ENCODE results near the gene PTPRG.
"Not testable (repeated sequence)": the region's sequence is repeated elsewhere in the genome, so short reads cannot be mapped to it uniquely, and the experiment has no call there.

Gene PTPRG

DNA sequence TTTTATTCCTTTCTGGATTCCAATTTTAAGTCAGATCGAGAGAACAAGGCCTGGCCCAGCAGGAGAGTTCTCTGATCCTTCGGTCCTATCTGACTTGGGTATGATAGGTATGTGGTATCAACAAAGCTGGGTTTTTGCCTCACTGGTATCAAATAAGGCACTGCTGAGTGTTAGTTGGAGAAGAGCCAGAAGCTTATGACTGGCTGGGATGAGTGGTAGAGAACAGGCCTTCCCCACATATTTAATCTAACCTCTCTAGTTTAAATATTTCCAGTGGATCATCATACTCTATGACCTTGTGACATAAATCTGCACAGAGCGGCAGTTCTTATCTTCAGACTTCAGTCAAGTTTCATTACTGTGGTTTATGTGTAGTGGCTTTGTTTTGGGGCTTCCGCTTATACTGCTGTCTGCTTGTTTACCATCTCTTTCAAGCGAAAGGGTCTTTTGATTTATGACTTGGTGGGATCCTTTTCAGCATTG is 164.5 kb downstream of the PTPRG start:
- peak; percentile 79 for DNase-seq (ENCODE audit: low read depth)

DNA sequence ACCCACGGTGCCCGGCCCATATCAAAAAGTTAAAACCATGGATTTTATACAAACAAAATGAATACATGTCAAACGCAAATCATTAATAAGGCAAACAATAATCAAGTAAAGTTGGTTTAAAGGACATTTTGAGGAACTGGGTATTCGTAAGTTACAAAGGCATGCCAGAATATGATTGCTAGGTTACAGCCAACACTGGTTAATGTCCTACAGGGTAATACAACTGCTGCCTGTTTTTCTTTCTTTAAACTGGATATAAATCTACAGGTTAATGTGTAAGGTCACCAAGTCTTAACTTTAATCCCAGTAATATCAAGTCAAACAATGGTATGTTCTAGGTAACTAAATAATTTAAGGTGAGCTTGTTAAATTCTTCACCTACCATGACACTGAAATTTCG is 166.1 kb downstream of the PTPRG start:
- DNase-seq (ENCODE audit: low read depth): no peak

DNA sequence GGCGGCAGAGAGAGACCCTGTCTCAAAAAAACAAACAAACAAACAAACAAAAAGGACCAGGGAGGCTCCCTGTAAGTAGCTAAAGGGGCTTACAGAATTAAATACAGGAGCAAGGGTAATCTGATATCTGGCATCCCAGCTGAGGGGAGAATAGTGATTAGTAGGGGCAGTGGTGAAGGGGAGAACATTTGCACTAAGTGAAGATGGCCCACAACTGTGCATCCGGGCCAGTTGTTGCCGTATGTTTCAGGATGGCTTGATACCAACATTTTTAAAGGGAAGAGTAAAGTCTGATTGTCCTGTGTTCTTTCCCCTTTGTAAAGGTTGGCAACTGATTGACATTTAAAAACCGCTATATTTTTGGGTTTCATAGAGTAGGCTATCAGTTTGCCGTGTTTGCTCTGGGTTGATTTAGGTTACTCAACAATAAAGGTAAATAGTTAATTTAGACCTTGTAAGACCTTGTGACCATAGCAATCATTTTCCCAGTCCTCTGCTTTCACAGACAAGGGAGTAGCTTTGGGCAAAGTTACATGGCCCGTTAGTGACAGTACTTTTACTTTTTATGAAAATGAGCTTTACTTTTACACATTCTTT is 167.8 kb downstream of the PTPRG start:
- DNase-seq (ENCODE audit: low read depth): no peak

- no peak for DNase-seq (ENCODE audit: low read depth)
Measured at GRCh38 chr3:61730056-61730455, 168.7 kb downstream of the PTPRG start.

DNA sequence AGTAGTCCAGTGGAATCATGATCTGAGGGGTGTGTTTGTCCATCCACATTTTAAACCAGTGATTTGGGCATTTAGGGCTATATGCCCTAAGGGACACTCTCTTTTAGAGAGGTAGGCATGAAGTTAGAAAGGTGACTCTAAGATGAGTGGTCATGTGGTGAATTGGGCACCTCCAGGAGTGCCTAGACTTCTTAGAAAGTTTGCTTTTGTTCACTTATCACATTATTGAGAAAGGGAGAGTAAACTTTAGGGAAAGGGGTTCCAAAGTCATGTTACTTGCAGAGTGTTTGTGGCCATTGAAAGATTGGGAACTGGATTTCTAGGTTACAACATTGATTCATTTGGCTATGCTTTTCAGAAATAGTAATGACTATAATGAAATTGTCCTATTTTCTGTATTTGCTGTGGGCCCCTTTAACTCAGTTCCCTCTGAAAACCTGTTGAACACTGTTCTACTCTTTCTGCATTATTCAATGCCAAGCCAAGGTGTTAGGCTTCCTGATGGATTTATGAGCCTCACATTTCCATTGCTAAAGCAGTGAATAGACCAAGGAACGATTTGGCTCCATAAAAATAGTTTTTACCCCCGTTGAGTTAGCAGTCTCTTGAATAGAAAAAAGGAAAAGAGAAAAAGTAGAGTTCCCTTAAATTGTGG is 169.3 kb downstream of the PTPRG start:
- DNase-seq (ENCODE audit: low read depth): no peak

- no peak for DNase-seq (ENCODE audit: low read depth)
Measured at GRCh38 chr3:61733000-61733399, 171.6 kb downstream of the PTPRG start.

DNA sequence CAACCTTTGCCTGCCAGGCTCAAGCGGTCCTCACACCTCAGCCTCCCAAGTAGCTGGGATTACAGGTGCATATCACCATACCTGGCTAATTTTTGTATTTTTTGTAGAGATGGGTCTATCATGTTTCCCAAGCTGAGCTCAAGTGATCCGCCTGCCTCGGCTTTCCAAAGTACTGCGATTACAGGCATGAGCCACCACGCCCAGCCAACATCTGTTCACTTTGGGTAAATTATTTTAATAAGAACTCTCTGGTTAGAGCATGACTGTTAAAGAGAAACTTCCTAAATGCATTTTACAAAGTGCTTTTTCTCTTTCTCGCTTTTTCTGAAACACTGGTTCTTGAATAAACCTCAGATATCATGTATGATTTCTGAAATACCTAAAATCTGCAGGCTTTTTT is 172.5 kb downstream of the PTPRG start:
- no peak for DNase-seq (ENCODE audit: low read depth)

DNA sequence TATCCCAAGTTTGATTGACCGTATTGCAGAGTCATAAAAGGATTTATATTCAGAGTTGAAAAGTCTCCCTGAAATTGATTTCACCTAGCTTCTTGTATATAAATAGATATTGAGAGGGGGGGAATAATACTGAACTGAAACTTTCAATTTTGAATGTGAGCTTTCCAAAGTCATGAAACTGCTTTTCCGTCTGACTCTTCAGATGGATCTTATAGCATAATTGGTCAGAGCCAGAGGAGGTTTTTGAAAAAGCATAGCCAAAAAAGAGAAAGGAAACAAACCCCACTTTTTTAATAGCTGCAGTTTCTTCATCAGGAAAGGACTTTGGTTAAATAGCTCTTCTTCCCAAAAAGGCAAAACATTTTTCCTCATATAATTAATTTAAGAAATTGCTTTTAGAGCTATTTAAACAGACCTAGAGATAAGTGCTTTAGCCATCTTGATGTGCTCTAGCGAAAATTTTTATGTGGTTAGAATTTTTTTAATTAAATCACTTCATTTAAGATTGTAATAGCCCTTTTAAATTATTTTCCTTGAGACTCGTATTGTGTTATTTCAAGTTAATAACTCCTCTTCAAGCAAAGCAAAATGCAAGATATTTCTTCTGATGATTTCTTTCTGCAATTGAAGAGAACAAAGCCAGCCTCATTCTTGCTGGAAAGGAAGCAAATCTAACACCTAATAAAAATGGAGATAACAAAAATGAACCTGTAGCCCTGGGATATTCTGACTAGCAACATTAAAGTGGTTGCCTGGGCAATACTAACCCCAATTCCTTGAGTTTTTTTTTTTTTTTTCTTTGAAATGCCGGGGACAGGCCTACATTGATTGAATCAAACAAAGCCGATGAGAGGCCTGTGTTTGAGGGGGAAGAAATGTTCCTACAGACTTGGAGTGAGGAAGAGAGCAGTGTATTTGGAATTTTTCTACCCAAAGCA is 173.6 kb downstream of the PTPRG start:
- DNase-seq (ENCODE audit: low read depth): no peak

DNA sequence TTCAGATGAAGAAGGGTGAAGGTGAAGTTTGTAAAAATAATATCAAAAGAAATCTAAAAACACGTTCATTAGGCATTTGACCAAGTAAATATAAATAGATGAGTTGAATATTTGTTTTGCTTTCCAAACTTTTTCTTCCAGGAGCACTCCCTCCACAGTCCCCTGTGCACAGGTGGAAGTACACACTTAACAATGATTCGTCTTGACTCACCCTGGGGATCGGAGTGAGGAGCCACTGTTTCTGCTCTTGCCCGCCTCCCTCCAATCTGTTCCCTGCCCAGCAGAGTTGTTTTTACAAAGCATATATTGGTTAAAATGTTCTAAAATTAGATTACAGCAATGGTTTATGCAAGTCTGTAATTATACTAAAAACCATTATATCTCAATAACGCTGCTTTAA is 175.1 kb downstream of the PTPRG start:
- DNase-seq (ENCODE audit: low read depth): no peak

DNA sequence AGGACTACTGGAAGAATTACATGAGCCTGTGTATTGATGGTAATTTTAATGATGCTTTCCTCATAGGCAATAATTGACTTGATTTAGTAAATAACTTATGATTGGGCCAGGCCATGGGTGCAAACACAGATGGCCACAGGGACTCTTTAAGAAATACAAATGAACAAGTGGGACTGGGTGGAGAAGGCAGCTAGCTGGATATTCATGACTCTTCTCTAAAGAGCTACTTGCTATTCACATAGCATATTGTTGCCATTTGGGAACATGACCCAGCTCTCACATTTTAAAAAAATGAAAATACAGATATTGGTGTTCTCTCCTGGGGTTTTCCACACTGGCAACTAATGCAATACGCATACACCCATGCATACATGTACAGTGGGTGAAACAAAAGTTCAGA is 178.3 kb downstream of the PTPRG start:
- no peak for DNase-seq (ENCODE audit: low read depth)

DNA sequence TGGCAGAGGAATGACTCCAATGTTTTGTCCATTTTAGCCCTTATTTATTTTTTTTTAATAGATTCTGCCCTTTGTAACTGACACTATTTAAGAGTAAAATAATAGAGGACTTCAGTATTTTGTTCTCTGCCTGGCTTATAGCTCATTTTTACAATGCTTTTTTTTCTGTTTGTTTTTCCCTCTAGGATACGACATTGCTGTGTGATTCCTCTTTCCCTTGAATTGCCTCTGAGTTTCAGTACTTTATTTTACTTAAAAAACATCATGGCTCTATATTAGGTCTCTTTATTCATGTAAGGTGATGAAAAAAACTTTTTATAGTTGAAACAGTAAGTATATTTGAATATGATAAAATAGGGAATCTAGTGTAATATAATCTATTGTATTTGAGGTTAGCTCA is 179.1 kb downstream of the PTPRG start:
- DNase-seq (ENCODE audit: low read depth): no peak

DNA sequence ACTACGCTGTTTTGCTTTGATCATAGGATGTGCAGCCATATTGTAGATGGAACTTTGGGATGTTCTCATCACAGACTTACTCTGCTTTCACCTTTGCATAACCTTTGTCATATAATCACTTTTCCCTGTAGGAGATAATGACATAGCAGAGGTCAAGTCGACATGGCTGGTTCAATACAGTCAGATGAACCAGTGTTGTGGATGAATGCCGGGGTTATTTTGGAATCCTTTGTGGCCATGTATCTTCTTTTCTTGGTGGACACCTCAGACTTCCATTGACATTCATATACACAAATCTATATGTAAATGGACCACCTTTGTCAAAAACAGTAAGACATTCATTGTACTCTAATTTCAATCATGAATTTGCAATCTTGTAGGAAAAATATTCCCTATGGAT is 180.2 kb downstream of the PTPRG start:
- DNase-seq (ENCODE audit: low read depth): no peak

DNA sequence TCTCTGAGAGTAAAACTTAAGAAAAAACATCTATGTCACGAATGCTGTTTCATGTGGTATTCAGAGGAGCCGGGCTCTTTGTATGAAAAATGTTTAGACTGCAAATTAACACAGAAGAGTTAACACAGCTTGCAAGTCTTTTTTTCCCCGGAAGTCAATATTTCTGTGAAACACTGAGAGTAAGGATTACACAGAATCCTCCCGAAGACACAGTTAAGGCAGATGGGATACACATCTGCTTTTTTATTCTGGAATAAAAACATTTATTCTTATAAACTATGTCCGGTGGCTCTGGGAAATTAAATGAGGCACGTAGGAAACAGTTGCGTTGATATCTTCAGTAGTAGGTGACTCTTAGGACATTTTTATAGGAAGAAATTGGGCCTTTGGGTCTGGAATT is 180.6 kb downstream of the PTPRG start:
- DNase-seq (ENCODE audit: low read depth): no peak

GRCh38 chr3:61743067-61743466 is 181.7 kb downstream of the PTPRG start:
- no peak for DNase-seq (ENCODE audit: low read depth)

- DNase-seq (ENCODE audit: low read depth): no peak
Measured at GRCh38 chr3:61743686-61744242, 182.4 kb downstream of the PTPRG start.

DNA sequence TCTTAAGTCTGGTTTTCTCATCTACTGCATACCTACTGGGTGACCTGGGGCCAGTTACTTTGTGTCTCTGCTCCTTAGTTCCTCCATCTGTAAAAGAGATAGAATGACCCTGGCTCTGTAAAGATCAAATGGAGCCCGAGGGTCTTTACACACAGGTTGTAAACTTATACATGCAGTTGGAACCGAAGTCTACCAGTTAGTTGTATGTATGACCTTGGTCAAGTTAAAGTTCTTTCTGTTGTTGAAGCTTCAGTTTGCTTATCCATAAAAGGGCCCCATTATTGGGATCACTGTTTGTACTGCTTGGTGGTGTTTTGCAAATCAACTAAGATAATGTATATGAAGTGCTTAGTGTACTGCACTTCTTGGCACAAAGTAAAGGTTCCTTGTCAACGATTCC is 186.9 kb downstream of the PTPRG start:
- no peak for DNase-seq (ENCODE audit: low read depth)

DNA sequence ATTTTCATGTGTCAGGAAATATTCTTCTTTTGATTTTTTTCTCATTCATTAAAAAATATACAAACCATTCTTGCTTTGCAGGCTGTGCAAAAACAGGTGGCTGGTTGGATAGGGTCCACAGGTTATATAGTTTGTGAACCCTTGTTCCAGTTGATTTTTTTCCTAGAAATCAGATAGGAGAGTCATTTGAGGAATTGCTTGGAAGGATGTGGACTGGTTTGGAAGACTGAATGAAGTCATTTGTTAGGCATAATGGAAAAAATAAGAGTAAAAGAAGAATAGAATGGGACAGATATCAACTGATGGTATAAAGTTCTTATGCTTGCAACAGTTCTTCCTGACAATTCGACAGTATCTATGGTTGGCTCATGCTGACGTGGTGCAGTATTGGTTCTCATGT is 189.4 kb downstream of the PTPRG start:
- DNase-seq (ENCODE audit: low read depth): no peak

GRCh38 chr3:61758839-61759238 is 197.5 kb downstream of the PTPRG start:
- DNase-seq (ENCODE audit: low read depth): no peak

GRCh38 chr3:61760783-61761182 is 199.4 kb downstream of the PTPRG start:
- not testable (repeated sequence) for DNase-seq (ENCODE audit: low read depth)

GRCh38 chr3:61761694-61762430 is 200.5 kb downstream of the PTPRG start:
- DNase-seq (ENCODE audit: low read depth): no peak

DNA sequence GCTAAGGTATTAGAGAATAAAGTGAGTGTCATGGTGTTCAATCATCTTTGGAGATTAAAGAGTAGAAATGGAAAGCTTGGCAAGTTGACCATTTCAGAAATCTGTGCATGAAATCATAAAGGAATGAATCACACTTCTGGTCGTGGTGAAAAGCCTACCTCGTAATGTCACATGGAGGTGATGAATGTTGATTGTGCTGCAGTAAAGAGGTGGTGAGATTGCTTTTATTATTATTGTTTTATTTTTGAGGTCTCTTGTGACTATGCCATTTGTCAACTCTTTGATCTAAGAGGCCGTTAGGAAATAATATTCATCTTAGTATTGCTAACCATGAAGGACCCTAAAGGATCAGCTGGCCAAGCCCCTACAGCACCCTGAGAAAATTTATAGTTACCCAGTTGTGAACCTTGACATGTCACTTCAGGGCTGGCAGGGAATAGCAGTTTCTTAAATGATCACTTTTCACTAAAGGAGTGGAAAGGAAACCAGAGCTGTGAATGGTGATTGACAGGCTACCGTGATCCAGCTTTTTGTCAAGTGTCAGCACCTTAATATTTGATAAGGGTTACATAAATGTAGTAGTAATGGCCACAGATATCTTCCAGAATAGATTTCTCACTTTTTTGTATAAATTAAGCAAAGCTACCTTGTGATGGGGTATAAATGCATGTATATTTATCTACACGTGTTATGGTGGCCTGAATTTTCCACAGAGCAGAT is 203.9 kb downstream of the PTPRG start:
- no peak for DNase-seq (ENCODE audit: low read depth)
